Activated CD4-positive, alpha-beta T cell treated with anti-CD3 and anti-CD28 coated beads, Interleukin-2, amount 10 ng/mL, durations not matched to agents 7 days and 5 days (primary cell): Measurements from ENCODE around the gene HYAL2. TPM values are rescaled to one million over a fixed set of nuclear protein-coding genes. Genes with fewer than 3 reads are reported as not detected.

Source experiments
- CTCF ChIA-PET: fragments of 350-600 bp; sonication (Branson Sonifier 250); formaldehyde crosslinking; loops from one replicate; lab custom pipeline; 2021; ENCODE audit warnings: antibody characterized with exemption; lab: Charles Lee
- POLR2A ChIA-PET: fragments of 350-600 bp; sonication (Branson Sonifier 250); formaldehyde crosslinking; loops from one replicate; lab custom pipeline; 2021; ENCODE audit warnings: antibody characterized with exemption; lab: Charles Lee
- DNase-seq: peaks from one replicate; pipeline ENCODE4 v3.0.0-alpha.2; 2020
- H3K27ac Mint-ChIP-seq: one replicate; pipeline ENCODE4 v1.8.0; 2021; ENCODE audit warnings: mild to moderate bottlenecking, moderate library complexity, mixed read lengths
- H3K27me3 Mint-ChIP-seq: one replicate; pipeline ENCODE4 v1.8.0; 2021; ENCODE audit warnings: mixed read lengths
- H3K36me3 Mint-ChIP-seq: one replicate; pipeline ENCODE4 v1.8.0; 2021; ENCODE audit warnings: low read depth, mixed read lengths
- H3K4me1 Mint-ChIP-seq: one replicate; pipeline ENCODE4 v1.8.0; 2021; ENCODE audit warnings: mixed read lengths
- H3K4me3 Mint-ChIP-seq: one replicate; pipeline ENCODE4 v1.8.0; 2021; ENCODE audit warnings: mild to moderate bottlenecking, moderate library complexity, mixed read lengths
- H3K9me3 Mint-ChIP-seq: one replicate; pipeline ENCODE4 v1.8.0; 2021; ENCODE audit warnings: mixed read lengths
- total RNA-seq, 2 experiments: library from RNA; stranded (reverse); gene quantifications; one replicate each; pipeline ENCODE4 v1.2.3, GENCODE V29; 2021

Gene HYAL2
- total RNA-seq, 2 experiments from 2014 or later = 4.3 to 5.7 TPM

DNA sequence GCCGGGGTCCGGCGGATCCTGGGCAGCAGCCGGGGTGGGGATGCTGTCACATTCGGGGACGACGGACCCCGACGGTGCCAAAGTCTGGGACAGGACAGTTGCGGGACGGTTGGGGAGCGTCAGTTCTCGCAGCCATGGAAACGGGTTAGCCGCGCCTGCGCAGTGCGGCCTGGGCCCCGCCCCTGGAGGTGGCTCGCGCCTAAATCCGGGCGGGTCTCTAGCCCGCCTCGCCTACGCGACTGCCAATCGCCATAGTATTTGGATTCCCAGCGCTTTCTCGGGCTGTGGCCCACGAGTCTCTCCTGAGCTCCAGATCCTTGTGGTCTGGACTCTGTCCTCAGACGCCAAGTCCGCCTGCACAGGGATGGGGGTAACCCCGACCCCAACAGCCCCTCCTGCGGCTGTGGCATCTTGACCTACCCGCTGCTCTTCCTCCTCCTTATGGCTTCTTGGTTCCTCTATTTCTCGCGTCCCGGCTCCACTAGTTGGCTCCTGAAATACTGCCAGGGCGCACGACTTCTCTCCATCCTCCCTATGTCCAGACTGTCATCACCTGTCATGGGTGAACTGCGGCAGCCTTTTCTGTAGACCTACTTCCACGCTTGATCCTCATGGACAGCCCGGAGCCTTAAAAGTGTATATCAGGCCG lies 23.2 kb upstream of the HYAL2 start, which contains the start of gene ZMYND10:
Gene ZMYND10 (minus strand): TSS at position 147 of the 649 bp plus-strand sequence. CDS start 153 bp downstream, outside the sequence.
- peaks cover 20% of the 10 kb centered on the region for H3K36me3 Mint-ChIP-seq
- peaks cover 68% of the 10 kb centered on the region for H3K4me1 Mint-ChIP-seq
- CTCF ChIA-PET = interaction anchor here (0.6 to 7.2 kb wide), 5 partner anchors 8 to 29 kb away, joined by 3 to 76 read pairs (median 5); no protein-coding TSS in a partner anchor
- DNase-seq = peak; percentile 84
- peak within 1 kb of the TSS; percentile 62 for H3K27ac Mint-ChIP-seq
- H3K9me3 Mint-ChIP-seq = no peaks in the 10 kb centered on the region
- H3K4me3 Mint-ChIP-seq = peak within 1 kb of the TSS; percentile 63
- POLR2A ChIA-PET = interaction anchor here (0.6 kb wide), 1 partner anchor 24 kb away, joined by 3 read pairs; no protein-coding TSS in a partner anchor
- no peaks in the 10 kb centered on the region for H3K27me3 Mint-ChIP-seq

- H3K9me3 Mint-ChIP-seq = no peaks in the 10 kb centered on the region
- peak overlapping the region; percentile 50 for H3K27ac Mint-ChIP-seq
- H3K4me1 Mint-ChIP-seq = peaks cover 62% of the 10 kb centered on the region
- H3K36me3 Mint-ChIP-seq = peaks cover 19% of the 10 kb centered on the region
- no peak for DNase-seq
- no peak overlapping the region for H3K4me3 Mint-ChIP-seq
- ChIA-PET POLR2A (no interaction called here), CTCF (interaction anchor here (1.7 to 7.2 kb wide), 4 partner anchors 8 to 21 kb away, joined by 5 to 76 read pairs (median 6); no protein-coding TSS in a partner anchor)
- H3K27me3 Mint-ChIP-seq = no peaks in the 10 kb centered on the region
Measured at GRCh38 chr3:50345008-50345407, 22.5 kb upstream of the HYAL2 start.

DNA sequence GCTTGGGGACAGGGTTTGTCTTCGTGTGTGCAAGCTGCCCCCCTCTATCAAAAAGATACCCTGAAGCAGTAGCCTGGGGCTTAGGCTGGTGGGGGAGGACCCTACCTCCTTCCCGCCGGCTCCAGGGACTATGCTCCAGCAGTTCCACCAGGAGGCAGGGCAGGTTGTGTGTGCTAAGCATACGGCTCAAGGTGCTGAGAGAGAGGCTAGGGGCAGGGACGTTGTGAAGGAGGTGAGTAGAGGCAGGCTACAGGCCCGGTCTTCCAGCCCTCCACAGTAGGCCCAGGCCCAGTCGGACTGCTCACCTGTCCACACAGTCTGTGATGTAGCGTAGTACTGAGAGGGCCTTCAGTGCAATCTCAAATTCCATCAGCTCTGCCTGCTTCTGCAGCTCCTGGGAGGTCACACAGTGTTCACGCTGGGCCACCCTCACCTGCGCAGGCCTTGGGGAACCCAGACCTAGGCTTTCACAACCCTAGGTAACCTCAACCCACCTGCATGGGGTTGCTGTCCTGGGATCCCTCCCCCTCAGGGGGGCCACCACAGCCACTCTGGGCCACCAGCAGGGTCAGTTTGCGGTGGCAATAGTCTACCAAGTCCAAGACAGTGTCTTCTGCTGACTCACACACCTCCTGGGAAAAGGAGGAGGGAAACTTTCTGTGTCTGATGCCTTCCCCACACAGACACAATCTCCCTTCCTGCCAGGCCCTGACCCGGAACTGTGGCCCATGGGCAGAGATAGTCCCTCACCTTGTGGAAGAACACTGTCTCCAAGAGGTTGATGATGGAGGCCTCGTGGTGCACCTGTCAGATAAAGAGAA lies 20.5 kb upstream of the HYAL2 start:
- H3K27me3 Mint-ChIP-seq = no peaks in the 10 kb centered on the region
- CTCF ChIA-PET = interaction anchor here (1.8 kb wide), 2 partner anchors 15 to 19 kb away, joined by 5 to 7 read pairs; partner anchors contain the start of gene TUSC2
- no peaks in the 10 kb centered on the region for H3K9me3 Mint-ChIP-seq
- H3K4me3 Mint-ChIP-seq = no peak overlapping the region
- H3K27ac Mint-ChIP-seq = peak overlapping the region; percentile 80
- H3K4me1 Mint-ChIP-seq = peaks cover 60% of the 10 kb centered on the region
- H3K36me3 Mint-ChIP-seq = peaks cover 28% of the 10 kb centered on the region
- POLR2A ChIA-PET = interaction anchor here (0.6 kb wide), 1 partner anchor 14 kb away, joined by 3 read pairs; no protein-coding TSS in a partner anchor
- no peak for DNase-seq

GRCh38 chr3:50341996-50342650 lies 19.6 kb upstream of the HYAL2 start:
- no peak for DNase-seq
- Mint-ChIP-seq H3K4me3 (no peak overlapping the region), H3K36me3 (peaks cover 27% of the 10 kb centered on the region), H3K4me1 (peaks cover 52% of the 10 kb centered on the region), H3K27me3 (no peaks in the 10 kb centered on the region), H3K9me3 (no peaks in the 10 kb centered on the region), H3K27ac (peak overlapping the region; percentile 95)
- ChIA-PET CTCF (interaction anchor here (0.6 to 2.3 kb wide), 3 partner anchors 8 to 60 kb away, joined by 3 to 13 read pairs (median 3); partner anchors contain the start of genes CYB561D2 and NPRL2), POLR2A (interaction anchor here (0.6 to 2.2 kb wide), 2 partner anchors 8 to 15 kb away, joined by 3 to 11 read pairs; partner anchors contain the start of genes CYB561D2 and NPRL2)

- H3K36me3 Mint-ChIP-seq = peaks cover 29% of the 10 kb centered on the region
- peak overlapping the region; percentile 87 for H3K4me3 Mint-ChIP-seq
- ChIA-PET POLR2A (interaction anchor here (2.2 kb wide), 1 partner anchor 9 kb away, joined by 11 read pairs; the partner anchor contains the start of genes CYB561D2 and NPRL2), CTCF (interaction anchor here (1.1 to 2.3 kb wide), 3 partner anchors 8 to 42 kb away, joined by 3 to 13 read pairs (median 3); partner anchors contain the start of genes CYB561D2, HYAL3, NAA80 and NPRL2)
- no peaks in the 10 kb centered on the region for H3K27me3 Mint-ChIP-seq
- no peaks in the 10 kb centered on the region for H3K9me3 Mint-ChIP-seq
- peaks cover 52% of the 10 kb centered on the region for H3K4me1 Mint-ChIP-seq
- H3K27ac Mint-ChIP-seq = peak overlapping the region; percentile 95
- no peak for DNase-seq
Measured at GRCh38 chr3:50341537-50341936, 19.0 kb upstream of the HYAL2 start.

DNA sequence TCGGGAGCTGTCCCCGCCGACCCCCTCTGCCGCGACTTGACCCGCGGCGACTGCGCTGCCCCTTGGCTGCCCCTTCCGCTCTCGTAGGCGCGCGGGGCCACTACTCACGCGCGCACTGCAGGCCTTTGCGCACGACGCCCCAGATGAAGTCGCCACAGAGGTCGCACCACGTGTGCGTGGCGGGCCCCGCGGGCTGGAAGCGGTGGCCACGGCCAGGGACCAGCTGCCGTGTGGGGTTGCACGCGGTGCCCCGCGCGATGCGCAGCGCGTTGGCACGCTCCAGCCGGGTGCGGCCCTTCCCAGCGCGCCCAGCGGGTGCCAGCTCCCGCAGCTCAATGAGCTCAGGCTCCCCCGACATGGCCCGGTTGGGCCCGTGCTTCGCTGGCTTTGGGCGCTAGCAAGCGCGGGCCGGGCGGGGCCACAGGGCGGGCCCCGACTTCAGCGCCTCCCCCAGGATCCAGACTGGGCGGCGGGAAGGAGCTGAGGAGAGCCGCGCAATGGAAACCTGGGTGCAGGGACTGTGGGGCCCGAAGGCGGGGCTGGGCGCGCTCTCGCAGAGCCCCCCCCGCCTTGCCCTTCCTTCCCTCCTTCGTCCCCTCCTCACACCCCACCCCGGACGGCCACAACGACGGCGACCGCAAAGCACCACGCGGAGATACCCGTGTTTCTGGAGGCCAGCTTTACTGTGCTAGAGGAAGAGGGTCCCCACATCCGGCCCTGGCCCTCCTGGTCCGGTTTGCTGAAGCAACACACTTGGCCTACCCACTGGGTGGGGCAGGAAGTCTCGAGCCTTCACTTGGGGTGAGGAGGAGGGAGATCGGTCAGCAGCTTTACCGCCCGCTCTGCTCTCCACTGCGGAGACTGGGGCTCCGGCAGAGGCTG lies 18.1 kb upstream of the HYAL2 start, which contains the start of gene RASSF1:
Gene RASSF1 (minus strand): TSS at position 389 of the 882 bp plus-strand sequence. CDS start 31 bp downstream, at position 358.
- Mint-ChIP-seq H3K36me3 (peaks cover 37% of the 10 kb centered on the region), H3K4me3 (peak within 1 kb of the TSS; percentile 87), H3K27me3 (no peaks in the 10 kb centered on the region), H3K9me3 (no peaks in the 10 kb centered on the region), H3K4me1 (peaks cover 53% of the 10 kb centered on the region), H3K27ac (peak within 1 kb of the TSS; percentile 95)
- POLR2A ChIA-PET = interaction anchor here (2.2 kb wide), 1 partner anchor 10 kb away, joined by 11 read pairs; the partner anchor contains the start of genes CYB561D2 and NPRL2
- CTCF ChIA-PET = interaction anchor here (0.6 to 2.3 kb wide), 6 partner anchors 9 to 60 kb away, joined by 3 to 13 read pairs (median 3); partner anchors contain the start of genes CYB561D2, HYAL3, NAA80 and NPRL2
- DNase-seq = peak; percentile 80

GRCh38 chr3:50340147-50340447 lies 17.6 kb upstream of the HYAL2 start:
- POLR2A ChIA-PET = interaction anchor here (2.2 kb wide), 1 partner anchor 10 kb away, joined by 11 read pairs; the partner anchor contains the start of genes CYB561D2 and NPRL2
- no peak for DNase-seq
- peaks cover 42% of the 10 kb centered on the region for H3K36me3 Mint-ChIP-seq
- H3K27ac Mint-ChIP-seq = peak overlapping the region; percentile 95
- no peaks in the 10 kb centered on the region for H3K27me3 Mint-ChIP-seq
- H3K9me3 Mint-ChIP-seq = no peaks in the 10 kb centered on the region
- peaks cover 54% of the 10 kb centered on the region for H3K4me1 Mint-ChIP-seq
- CTCF ChIA-PET = interaction anchor here (0.6 to 2.3 kb wide), 4 partner anchors 10 to 60 kb away, joined by 3 to 13 read pairs (median 4); partner anchors contain the start of genes CYB561D2, NPRL2 and TUSC2
- peak overlapping the region; percentile 87 for H3K4me3 Mint-ChIP-seq

- Mint-ChIP-seq H3K27me3 (no peaks in the 10 kb centered on the region), H3K9me3 (no peaks in the 10 kb centered on the region), H3K4me3 (peak overlapping the region; percentile 87), H3K4me1 (peaks cover 56% of the 10 kb centered on the region), H3K27ac (peak overlapping the region; percentile 95), H3K36me3 (peaks cover 42% of the 10 kb centered on the region)
- CTCF ChIA-PET = interaction anchor here (0.6 to 9.2 kb wide), 3 partner anchors 8 to 69 kb away, joined by 3 to 76 read pairs (median 3); partner anchors contain the start of genes CYB561D2, NPRL2 and ZMYND10
- no peak for DNase-seq
- POLR2A ChIA-PET = interaction anchor here (1.3 kb wide), 1 partner anchor 10 kb away, joined by 4 read pairs; the partner anchor contains the start of genes CYB561D2 and NPRL2
Measured at GRCh38 chr3:50339485-50340146, 17.1 kb upstream of the HYAL2 start.

GRCh38 chr3:50338965-50339364 lies 16.4 kb upstream of the HYAL2 start:
- Mint-ChIP-seq H3K9me3 (no peaks in the 10 kb centered on the region), H3K4me1 (peaks cover 61% of the 10 kb centered on the region), H3K36me3 (peaks cover 46% of the 10 kb centered on the region), H3K27ac (peak overlapping the region; percentile 95), H3K27me3 (no peaks in the 10 kb centered on the region), H3K4me3 (peak overlapping the region; percentile 87)
- no peak for DNase-seq
- POLR2A ChIA-PET = interaction anchor here (0.6 to 1.3 kb wide), 2 partner anchors 11 to 263 kb away, joined by 4 read pairs; partner anchors contain the start of genes CYB561D2 and NPRL2
- CTCF ChIA-PET = interaction anchor here (0.7 to 9.2 kb wide), 7 partner anchors 9 to 92 kb away, joined by 3 to 76 read pairs (median 7); partner anchors contain the start of genes CYB561D2, HYAL3, IFRD2 and NAA80
